ENCODE data around the gene RARRES1.

- TF ChIP-seq CTCF (IDR thresholded peaks at IDR 0.05) (no peak), POLR2A (IDR thresholded peaks at IDR 0.05) (no peak)
These were observed 6.4 kb upstream of the RARRES1 start for GRCh38 chr3:158738653-158739052.

Data from prostate gland (tissue), 2 donors.